ENCODE measurements around the gene CLASRP.
"Not testable (repeated sequence)": the region's sequence is repeated elsewhere in the genome, so short reads cannot be mapped to it uniquely, and the experiment has no call there.

Gene CLASRP

DNA sequence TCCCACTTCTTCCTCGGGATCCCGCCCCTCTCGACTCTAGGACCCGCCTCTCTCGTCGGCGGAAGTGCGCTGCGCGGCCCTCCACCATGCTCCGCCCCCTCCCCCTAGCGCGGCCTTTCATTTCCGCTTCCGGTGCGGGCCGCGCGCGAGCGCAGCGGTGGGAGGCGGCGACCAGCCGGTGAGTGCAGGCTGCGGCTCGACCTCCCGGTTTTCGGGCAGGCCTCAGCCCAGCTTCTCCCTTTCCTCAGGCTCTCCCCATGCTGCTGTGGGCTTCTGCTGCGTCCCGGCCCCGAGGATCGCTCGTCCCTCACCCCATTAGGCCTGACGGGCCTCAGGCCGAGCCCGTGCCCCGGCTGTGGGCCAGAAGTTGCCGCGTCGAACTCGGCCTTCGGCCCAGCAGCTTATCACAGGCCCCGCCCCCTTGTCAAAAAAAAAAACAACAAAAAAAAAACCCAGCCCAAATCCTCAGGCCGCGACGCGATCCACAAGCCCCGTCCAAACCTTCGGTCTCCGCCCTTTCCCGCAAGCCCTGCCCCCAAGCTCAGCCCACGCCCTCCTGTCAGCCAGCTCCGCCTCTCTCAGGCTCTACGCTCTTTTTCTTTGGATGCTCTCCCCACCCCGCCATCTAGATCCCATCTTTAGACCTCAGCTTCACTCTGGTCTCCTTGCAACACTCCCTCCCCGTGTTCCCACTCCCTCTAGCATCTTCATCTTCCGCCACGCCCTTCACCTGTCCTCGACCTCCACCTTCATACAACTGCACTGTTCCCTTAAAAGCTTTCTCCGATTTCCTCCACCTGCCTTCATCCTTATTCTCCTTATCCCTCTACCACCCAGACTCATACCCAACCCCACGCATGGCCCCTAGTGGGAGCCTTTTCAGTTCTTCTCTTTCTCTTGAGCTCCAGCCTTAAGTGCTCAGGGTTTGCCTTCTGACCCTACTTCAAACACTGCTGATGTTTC lies at the start of gene CLASRP:
Gene CLASRP (plus strand): TSS at position 115 of the 963 bp plus-strand sequence. CDS start 1,168 bp downstream, outside the sequence.
- DNase-seq: peak; percentile 90

DNA sequence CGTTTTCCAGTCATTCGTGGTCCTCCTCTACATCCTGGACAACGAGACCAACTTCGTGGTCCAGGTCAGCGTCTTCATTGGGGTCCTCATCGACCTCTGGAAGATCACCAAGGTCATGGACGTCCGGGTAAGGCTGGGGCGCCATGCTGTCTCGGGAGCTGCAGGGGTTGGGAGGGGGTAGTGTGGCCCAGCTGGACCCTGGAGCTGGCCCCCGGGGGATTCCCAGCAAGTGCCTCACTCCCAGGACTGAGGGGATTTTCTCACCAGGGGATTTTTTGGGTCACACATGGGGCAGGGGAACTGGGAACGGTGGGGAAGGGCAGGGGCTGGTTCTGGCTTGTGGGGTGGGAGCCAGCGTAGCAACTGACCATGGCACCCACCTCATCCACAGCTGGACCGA lies 48.4 kb upstream of the CLASRP start:
- DNase-seq: no peak

GRCh38 chr19:44990966-44991365 lies 47.9 kb upstream of the CLASRP start:
- no peak for DNase-seq

DNA sequence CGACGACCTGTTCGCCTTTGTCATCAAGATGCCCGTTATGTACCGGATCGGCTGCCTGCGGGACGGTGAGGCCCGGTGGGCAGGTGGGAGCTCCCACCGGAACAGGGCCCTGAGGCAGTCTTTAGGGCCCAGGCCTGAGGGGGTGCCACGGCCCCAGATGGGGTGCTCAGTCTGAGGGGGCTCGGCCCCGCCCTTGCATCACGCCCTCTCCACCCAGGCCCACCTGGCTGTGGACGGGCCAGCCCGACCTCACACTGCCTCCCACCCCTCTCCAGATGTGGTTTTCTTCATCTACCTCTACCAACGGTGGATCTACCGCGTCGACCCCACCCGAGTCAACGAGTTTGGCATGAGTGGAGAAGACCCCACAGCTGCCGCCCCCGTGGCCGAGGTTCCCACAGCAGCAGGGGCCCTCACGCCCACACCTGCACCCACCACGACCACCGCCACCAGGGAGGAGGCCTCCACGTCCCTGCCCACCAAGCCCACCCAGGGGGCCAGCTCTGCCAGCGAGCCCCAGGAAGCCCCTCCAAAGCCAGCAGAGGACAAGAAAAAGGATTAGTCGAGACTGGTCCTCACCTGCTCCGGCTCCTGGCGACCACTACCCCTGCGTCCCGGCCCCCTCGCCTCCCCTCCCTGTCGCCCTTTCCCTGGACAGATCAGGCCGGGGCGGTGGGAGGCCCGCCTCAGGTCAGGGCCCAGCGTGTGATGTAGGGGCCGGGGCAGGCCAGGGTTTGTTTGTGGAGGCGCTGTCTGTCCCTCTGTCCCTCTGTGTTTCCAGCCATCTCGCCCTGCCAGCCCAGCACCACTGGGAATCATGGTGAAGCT lies 46.3 kb upstream of the CLASRP start:
- DNase-seq: no peak

DNA sequence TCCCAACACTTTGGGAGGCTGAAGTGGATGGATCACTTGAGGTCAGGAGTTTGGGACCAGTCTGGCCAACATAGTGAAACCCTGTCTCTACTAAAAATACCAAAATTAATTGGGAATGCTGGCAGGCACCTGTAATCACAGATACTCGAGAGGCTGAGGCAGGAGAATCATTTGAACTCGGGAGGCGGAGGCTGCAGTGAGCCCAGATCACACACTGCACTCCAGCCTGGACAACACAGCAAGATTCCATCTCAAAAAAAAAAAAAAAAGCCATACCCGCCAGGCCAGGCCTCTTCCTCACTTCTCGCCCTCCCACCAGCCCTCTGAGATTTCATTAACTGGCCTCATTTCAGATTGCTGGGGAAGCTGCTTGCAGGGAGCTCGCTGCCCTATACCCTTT lies 45.3 kb upstream of the CLASRP start:
- DNase-seq: no peak

DNA sequence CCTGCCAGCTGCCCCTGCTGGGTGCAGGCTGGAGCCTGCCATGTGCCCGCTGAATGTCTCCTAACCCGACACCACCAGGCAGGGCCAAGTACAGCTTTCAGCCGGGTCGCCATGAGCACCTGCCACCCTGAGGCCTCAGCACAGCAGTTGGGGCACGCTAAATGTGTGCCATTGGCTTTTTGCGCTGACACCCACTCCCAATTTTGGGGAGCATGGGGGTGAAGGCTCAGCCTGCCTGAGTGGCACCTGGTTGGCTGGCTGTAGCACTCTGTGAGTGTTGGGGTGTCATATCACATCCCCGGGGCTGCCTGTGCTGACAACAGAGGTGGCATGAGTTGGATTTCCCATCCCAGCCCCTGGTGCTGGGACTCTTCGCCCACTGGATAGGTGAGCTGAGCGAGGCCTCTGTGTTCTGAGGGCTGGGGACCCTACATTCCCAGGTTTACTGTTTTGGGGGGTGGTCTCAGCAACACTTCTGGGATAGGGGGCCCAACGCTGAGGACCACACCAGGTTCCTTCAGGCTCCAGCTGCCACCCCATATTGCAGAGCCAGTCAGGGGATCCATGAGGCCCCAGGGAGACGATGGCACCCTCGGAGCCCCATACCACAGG lies 44.8 kb upstream of the CLASRP start:
- no peak for DNase-seq

- DNase-seq: no peak
Measured at GRCh38 chr19:44998025-44998424, 40.8 kb upstream of the CLASRP start.

GRCh38 chr19:44999131-44999925 lies 39.5 kb upstream of the CLASRP start:
- DNase-seq: not testable (repeated sequence)

DNA sequence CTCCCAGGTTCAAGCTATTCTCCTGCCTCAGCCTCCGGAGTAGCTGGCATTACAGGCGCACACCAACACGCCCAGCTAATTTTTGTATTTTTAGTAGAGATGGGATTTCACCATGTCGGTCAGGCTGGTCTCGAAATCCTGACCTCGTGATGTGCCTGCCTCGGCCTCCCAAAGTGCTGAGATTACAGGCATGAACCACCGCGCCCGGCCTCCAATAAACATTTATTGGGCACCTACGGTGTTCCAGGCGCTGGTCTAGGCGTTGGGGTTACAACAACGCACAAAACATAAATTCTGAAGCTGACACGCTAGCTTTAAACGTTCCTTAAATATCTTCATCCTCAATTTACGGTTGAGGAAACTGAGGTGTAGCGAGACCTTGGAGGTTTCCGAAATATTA lies 38.2 kb upstream of the CLASRP start:
- DNase-seq: not testable (repeated sequence)

GRCh38 chr19:45001087-45001739 lies 37.6 kb upstream of the CLASRP start, which contains the start of gene RELB:
Gene RELB (plus strand): TSS chr19:45001464. CDS start chr19:45001580, 116 bp downstream.
- peak; percentile 99 for DNase-seq

- DNase-seq: no peak
Measured at GRCh38 chr19:45003485-45003884, 35.4 kb upstream of the CLASRP start.

DNA sequence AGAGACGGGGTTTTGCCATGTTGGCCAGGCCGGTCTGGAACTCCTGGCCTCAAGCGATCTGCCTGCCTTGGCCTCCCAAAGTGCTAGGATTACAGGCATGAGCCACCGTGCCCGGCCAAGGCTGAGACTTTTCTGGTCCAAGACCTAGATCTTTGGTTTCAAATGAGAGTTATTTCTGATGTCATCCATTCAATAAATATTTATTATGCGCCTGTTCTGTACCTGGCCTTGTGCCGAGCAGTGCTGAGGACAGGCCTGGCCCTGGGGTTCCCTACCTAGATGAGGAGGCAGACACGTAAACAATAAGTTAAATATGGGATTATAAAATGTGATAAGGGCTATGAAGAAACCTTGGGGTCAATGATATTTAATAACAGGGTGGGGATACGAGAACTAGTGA lies 33.1 kb upstream of the CLASRP start:
- no peak for DNase-seq

DNA sequence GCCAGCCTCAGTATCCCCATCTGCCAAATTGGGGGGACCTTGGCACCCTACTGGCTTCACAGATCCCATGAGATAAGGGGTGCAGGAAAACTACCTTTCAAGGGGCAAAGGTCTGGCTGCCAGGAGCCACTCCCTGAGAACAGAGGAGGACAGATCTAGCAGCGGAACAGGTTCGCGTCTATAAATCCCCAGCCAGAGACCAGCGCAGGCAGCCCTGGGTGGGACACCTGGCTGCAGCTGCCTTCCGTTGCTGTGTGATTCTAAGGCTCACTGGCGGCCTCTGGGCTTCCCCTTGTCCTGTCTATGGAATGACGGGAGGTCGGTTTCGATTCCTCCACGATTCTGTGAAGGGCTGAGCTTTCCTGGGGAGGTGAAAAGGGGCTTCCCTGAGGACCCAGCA lies 30.3 kb upstream of the CLASRP start:
- DNase-seq: no peak

- DNase-seq: no peak
Measured at GRCh38 chr19:45009625-45010255, 29.1 kb upstream of the CLASRP start.

- no peak for DNase-seq
Measured at GRCh38 chr19:45010306-45010705, 28.5 kb upstream of the CLASRP start.

DNA sequence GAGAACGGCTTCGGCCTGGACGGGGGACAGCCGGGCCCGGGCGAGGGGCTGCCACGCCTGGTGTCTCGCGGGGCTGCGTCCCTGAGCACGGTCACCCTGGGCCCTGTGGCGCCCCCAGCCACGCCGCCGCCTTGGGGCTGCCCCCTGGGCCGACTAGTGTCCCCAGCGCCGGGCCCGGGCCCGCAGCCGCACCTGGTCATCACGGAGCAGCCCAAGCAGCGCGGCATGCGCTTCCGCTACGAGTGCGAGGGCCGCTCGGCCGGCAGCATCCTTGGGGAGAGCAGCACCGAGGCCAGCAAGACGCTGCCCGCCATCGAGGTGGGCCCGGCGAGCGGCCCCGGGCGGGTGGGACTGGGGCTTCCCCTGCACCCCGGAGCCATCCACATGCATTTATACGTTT lies 26.9 kb upstream of the CLASRP start:
- DNase-seq: no peak

GRCh38 chr19:45016388-45017314 lies 22.2 kb upstream of the CLASRP start:
- peak; percentile 62 for DNase-seq

DNA sequence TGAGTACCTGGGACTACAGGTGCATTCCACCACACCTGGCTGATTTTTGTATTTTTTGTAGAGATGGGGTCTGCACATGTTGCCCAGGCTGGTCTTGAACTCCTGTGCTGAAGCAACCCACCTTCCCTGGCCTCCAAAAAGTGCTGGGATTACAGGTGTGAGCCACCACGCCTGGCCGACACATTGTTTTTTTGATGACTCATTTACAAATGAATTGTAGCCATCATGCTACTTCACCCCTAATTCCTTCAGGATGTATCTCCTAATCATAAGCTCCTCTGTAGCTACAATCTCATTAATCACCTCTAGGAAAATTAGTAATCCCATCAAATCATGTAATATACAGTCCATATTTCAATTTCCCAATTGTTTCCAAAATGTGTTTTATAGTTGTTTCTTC lies 19.7 kb upstream of the CLASRP start:
- no peak for DNase-seq

GRCh38 chr19:45020071-45020470 lies 18.8 kb upstream of the CLASRP start:
- DNase-seq: no peak

- no peak for DNase-seq
Measured at GRCh38 chr19:45021971-45022370, 16.9 kb upstream of the CLASRP start.
